ENCODE results near the gene FAM204A.

DNA sequence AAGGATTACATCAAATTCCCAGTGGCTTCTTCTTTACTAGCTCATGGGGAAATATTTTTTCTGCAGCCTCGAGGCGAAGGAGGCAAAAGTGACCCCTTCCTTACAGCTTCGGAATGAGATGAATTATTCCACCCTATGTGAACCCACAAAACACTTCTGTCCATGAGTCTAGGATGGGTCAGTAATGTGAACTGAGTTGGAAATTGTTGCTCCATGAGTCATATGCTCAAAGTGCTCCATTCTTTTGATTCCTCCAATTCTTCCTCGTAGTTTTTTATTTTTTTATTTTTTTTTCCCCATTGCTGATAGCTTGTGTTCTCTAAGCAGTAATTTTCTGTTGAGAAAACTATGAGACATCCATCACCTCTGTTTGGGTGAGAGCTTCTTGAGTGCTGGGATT lies 31.7 kb upstream of the FAM204A start:
- no peak for TF ChIP-seq ZBTB7A (CRISPR knock-in tag; IDR thresholded peaks at IDR 0.05)
- TF ChIP-seq, protein P1, sequence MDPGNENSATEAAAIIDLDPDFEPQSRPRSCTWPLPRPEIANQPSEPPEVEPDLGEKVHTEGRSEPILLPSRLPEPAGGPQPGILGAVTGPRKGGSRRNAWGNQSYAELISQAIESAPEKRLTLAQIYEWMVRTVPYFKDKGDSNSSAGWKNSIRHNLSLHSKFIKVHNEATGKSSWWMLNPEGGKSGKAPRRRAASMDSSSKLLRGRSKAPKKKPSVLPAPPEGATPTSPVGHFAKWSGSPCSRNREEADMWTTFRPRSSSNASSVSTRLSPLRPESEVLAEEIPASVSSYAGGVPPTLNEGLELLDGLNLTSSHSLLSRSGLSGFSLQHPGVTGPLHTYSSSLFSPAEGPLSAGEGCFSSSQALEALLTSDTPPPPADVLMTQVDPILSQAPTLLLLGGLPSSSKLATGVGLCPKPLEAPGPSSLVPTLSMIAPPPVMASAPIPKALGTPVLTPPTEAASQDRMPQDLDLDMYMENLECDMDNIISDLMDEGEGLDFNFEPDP (CRISPR knock-in tag; conservative IDR thresholded peaks at IDR 0.05), result no peak
- TF ChIP-seq KDM1A (CRISPR knock-in tag; IDR thresholded peaks at IDR 0.05), result no peak
- TF ChIP-seq, protein P2, sequence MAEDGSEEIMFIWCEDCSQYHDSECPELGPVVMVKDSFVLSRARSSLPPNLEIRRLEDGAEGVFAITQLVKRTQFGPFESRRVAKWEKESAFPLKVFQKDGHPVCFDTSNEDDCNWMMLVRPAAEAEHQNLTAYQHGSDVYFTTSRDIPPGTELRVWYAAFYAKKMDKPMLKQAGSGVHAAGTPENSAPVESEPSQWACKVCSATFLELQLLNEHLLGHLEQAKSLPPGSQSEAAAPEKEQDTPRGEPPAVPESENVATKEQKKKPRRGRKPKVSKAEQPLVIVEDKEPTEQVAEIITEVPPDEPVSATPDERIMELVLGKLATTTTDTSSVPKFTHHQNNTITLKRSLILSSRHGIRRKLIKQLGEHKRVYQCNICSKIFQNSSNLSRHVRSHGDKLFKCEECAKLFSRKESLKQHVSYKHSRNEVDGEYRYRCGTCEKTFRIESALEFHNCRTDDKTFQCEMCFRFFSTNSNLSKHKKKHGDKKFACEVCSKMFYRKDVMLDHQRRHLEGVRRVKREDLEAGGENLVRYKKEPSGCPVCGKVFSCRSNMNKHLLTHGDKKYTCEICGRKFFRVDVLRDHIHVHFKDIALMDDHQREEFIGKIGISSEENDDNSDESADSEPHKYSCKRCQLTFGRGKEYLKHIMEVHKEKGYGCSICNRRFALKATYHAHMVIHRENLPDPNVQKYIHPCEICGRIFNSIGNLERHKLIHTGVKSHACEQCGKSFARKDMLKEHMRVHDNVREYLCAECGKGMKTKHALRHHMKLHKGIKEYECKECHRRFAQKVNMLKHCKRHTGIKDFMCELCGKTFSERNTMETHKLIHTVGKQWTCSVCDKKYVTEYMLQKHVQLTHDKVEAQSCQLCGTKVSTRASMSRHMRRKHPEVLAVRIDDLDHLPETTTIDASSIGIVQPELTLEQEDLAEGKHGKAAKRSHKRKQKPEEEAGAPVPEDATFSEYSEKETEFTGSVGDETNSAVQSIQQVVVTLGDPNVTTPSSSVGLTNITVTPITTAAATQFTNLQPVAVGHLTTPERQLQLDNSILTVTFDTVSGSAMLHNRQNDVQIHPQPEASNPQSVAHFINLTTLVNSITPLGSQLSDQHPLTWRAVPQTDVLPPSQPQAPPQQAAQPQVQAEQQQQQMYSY (CRISPR knock-in tag; IDR thresholded peaks at IDR 0.05), result no peak
- TF ChIP-seq SIN3A (IDR thresholded peaks at IDR 0.05; ENCODE audit: borderline replicate concordance, low read depth, low read length), result no peak
- no peak for TF ChIP-seq NR1H2 (CRISPR knock-in tag; IDR thresholded peaks at IDR 0.05; ENCODE audit: borderline replicate concordance, low read depth)
- TF ChIP-seq, protein P3, sequence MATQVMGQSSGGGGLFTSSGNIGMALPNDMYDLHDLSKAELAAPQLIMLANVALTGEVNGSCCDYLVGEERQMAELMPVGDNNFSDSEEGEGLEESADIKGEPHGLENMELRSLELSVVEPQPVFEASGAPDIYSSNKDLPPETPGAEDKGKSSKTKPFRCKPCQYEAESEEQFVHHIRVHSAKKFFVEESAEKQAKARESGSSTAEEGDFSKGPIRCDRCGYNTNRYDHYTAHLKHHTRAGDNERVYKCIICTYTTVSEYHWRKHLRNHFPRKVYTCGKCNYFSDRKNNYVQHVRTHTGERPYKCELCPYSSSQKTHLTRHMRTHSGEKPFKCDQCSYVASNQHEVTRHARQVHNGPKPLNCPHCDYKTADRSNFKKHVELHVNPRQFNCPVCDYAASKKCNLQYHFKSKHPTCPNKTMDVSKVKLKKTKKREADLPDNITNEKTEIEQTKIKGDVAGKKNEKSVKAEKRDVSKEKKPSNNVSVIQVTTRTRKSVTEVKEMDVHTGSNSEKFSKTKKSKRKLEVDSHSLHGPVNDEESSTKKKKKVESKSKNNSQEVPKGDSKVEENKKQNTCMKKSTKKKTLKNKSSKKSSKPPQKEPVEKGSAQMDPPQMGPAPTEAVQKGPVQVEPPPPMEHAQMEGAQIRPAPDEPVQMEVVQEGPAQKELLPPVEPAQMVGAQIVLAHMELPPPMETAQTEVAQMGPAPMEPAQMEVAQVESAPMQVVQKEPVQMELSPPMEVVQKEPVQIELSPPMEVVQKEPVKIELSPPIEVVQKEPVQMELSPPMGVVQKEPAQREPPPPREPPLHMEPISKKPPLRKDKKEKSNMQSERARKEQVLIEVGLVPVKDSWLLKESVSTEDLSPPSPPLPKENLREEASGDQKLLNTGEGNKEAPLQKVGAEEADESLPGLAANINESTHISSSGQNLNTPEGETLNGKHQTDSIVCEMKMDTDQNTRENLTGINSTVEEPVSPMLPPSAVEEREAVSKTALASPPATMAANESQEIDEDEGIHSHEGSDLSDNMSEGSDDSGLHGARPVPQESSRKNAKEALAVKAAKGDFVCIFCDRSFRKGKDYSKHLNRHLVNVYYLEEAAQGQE (IDR thresholded peaks at IDR 0.05; ENCODE audit: borderline replicate concordance in 1 of 2, low read depth in 1 of 2, low read length in 2 of 2), result no peak
- no peak for TF ChIP-seq GABPB1 (CRISPR knock-in tag; IDR thresholded peaks at IDR 0.05)
- TF ChIP-seq ZNF550 (CRISPR knock-in tag; IDR thresholded peaks at IDR 0.05; ENCODE audit: borderline replicate concordance), result no peak
